ENCODE data around the gene BSND.

DNA sequence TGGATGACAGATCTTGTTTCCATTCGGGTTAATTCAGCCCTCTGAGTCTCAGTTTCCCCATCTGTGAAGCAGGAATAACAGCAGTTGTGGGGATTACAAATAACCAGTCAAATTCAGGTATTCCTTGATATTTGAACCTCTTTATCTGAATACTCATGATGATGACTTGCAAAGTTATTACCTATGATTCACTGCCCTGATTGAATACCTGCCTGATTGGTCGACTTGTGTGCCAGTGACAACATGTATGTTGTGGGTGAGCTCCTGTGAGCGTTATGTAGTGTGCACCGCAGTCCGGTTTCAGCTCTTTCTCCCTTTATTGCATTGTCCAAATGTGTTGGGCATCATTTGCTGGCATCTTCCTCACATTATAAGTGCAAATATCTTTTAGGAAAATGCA is 27.8 kb upstream of the BSND start:
- no peak for TF ChIP-seq ZNF792 (tag by site-specific recombination; IDR thresholded peaks at IDR 0.05)
- TF ChIP-seq ZNF843 (tag by site-specific recombination; IDR thresholded peaks at IDR 0.05), result no peak
- TF ChIP-seq, protein P1, sequence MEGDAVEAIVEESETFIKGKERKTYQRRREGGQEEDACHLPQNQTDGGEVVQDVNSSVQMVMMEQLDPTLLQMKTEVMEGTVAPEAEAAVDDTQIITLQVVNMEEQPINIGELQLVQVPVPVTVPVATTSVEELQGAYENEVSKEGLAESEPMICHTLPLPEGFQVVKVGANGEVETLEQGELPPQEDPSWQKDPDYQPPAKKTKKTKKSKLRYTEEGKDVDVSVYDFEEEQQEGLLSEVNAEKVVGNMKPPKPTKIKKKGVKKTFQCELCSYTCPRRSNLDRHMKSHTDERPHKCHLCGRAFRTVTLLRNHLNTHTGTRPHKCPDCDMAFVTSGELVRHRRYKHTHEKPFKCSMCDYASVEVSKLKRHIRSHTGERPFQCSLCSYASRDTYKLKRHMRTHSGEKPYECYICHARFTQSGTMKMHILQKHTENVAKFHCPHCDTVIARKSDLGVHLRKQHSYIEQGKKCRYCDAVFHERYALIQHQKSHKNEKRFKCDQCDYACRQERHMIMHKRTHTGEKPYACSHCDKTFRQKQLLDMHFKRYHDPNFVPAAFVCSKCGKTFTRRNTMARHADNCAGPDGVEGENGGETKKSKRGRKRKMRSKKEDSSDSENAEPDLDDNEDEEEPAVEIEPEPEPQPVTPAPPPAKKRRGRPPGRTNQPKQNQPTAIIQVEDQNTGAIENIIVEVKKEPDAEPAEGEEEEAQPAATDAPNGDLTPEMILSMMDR (tag by site-specific recombination; IDR thresholded peaks at IDR 0.05), result no peak
- TF ChIP-seq PRDM1 (tag by site-specific recombination; IDR thresholded peaks at IDR 0.05), result no peak
- TF ChIP-seq, protein P2, sequence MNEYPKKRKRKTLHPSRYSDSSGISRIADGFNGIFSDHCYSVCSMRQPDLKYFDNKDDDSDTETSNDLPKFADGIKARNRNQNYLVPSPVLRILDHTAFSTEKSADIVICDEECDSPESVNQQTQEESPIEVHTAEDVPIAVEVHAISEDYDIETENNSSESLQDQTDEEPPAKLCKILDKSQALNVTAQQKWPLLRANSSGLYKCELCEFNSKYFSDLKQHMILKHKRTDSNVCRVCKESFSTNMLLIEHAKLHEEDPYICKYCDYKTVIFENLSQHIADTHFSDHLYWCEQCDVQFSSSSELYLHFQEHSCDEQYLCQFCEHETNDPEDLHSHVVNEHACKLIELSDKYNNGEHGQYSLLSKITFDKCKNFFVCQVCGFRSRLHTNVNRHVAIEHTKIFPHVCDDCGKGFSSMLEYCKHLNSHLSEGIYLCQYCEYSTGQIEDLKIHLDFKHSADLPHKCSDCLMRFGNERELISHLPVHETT (tag by site-specific recombination; IDR thresholded peaks at IDR 0.05), result no peak
- no peak for TF ChIP-seq TRIM28 (IDR thresholded peaks at IDR 0.05; ENCODE audit: borderline replicate concordance, low read length)
- no peak for TF ChIP-seq ZNF274 (IDR thresholded peaks at IDR 0.05; ENCODE audit: low read length)
- TF ChIP-seq ZNF274 (tag by site-specific recombination; IDR thresholded peaks at IDR 0.05; ENCODE audit: borderline replicate concordance), result no peak
- no peak for TF ChIP-seq ZBTB1 (tag by site-specific recombination; IDR thresholded peaks at IDR 0.05)

Data from HEK293 (cell line).